Neural cell (in vitro differentiated cells): ENCODE data around the gene SUPT3H. TPM values are rescaled to one million over a fixed set of nuclear protein-coding genes. Genes with fewer than 3 reads are reported as not detected.

ENCODE experiments used
- H2AFZ ChIP-seq: fragments of 200-600, 300-800 bp; sonication (generic), shearing (Covaris generic); 2 replicates; pipeline ENCODE4 v1.6.0; 2014; ENCODE audit warnings: low read depth, mild to moderate bottlenecking, antibody characterized with exemption, low read length, moderate library complexity
- H3F3A ChIP-seq: fragments of 200-600 bp; shearing (Covaris generic); 2 replicates; pipeline ENCODE4 v1.6.1; 2016; ENCODE audit warnings: mild to moderate bottlenecking, moderate library complexity, mixed read lengths, antibody characterized with exemption, low read length; ENCODE audit not compliant: insufficient read depth, poor library complexity, severe bottlenecking
- H3K27ac ChIP-seq: fragments of 200-600, 300-800 bp; sonication (generic), shearing (Covaris generic); 2 replicates; pipeline ENCODE4 v1.5.1; 2014; ENCODE audit warnings: mild to moderate bottlenecking, low read length, moderate library complexity
- H3K27me3 ChIP-seq: fragments of 300-800, 200-600 bp; sonication (generic), shearing (Covaris generic); 2 replicates; pipeline ENCODE4 v1.6.0; 2014; ENCODE audit warnings: mild to moderate bottlenecking, low read depth, low read length, moderate library complexity; ENCODE audit not compliant: insufficient read depth
- H3K36me3 ChIP-seq: fragments of 300-800, 200-600 bp; sonication (generic), shearing (Covaris generic); 2 replicates; pipeline ENCODE4 v1.5.1; 2014; ENCODE audit warnings: mild to moderate bottlenecking, antibody characterized with exemption, low read length, moderate library complexity; ENCODE audit not compliant: insufficient read depth
- H3K4me2 ChIP-seq: fragments of 300-800, 200-600 bp; sonication (generic), shearing (Covaris generic); 2 replicates; pipeline ENCODE4 v1.6.0; 2014; ENCODE audit warnings: mild to moderate bottlenecking, low read length
- H3K4me3 ChIP-seq: fragments of 300-800, 200-600 bp; sonication (generic), shearing (Covaris generic); 2 replicates; pipeline ENCODE4 v1.5.1; 2014; ENCODE audit warnings: mild to moderate bottlenecking, low read length, moderate library complexity
- H3K79me2 ChIP-seq: fragments of 200-600 bp; shearing (Covaris generic); replicated peaks from 2 replicates; pipeline ENCODE4 v1.6.0; 2014; ENCODE audit warnings: mild to moderate bottlenecking, low read length, moderate library complexity; ENCODE audit not compliant: insufficient read depth
- H3K9ac ChIP-seq: fragments of 300-800, 200-600 bp; sonication (generic), shearing (Covaris generic); 2 replicates; pipeline ENCODE4 v1.6.1; 2016; ENCODE audit warnings: mild to moderate bottlenecking, low read length, mixed read lengths
- H3K9me2 ChIP-seq: fragments of 200-600 bp; shearing (Covaris generic); 2 replicates; pipeline ENCODE4 v1.6.1; 2016; ENCODE audit warnings: mild to moderate bottlenecking, low read length, mixed read lengths; ENCODE audit not compliant: insufficient read depth
- H3K9me3 ChIP-seq: fragments of 200-600, 300-800 bp; sonication (generic), shearing (Covaris generic); 2 replicates; pipeline ENCODE4 v1.6.1; 2016; ENCODE audit warnings: mild to moderate bottlenecking, mixed run types, low read length, moderate library complexity, mixed read lengths
- H4K20me1 ChIP-seq: fragments of 200-600 bp; shearing (Covaris generic); 2 replicates; pipeline ENCODE4 v1.6.1; 2016; ENCODE audit warnings: mild to moderate bottlenecking, mixed run types; ENCODE audit not compliant: insufficient read depth
- EP300 ChIP-seq: fragments of 450-650 bp; conservative IDR thresholded peaks from 2 replicates; pipeline ENCODE4 v1.6.1; 2014; ENCODE audit warnings: antibody characterized with exemption, mild to moderate bottlenecking, moderate library complexity; ENCODE audit not compliant: poor library complexity, severe bottlenecking
- EZH2 ChIP-seq: fragments of 200-600, 300-800 bp; shearing (Covaris generic), sonication (generic); IDR thresholded peaks from 2 replicates; pipeline ENCODE4 v1.6.1; 2014; ENCODE audit warnings: antibody characterized with exemption, low read length, borderline replicate concordance, mild to moderate bottlenecking; ENCODE audit not compliant: insufficient read depth, poor library complexity, severe bottlenecking
- MXI1 ChIP-seq: fragments of 450-650 bp; conservative IDR thresholded peaks from 2 replicates; pipeline ENCODE4 v1.6.1; 2014; ENCODE audit warnings: antibody characterized with exemption, mild to moderate bottlenecking; ENCODE audit not compliant: poor library complexity, severe bottlenecking
- POLR2AphosphoS5 ChIP-seq: IDR thresholded peaks from 2 replicates; pipeline ENCODE4 v1.6.1; 2012
- RAD21 ChIP-seq: fragments of 450-650 bp; conservative IDR thresholded peaks from 2 replicates; pipeline ENCODE4 v1.6.1; 2014; ENCODE audit warnings: antibody characterized with exemption, mild to moderate bottlenecking, moderate library complexity
- SMC3 ChIP-seq: fragments of 450-650 bp; conservative IDR thresholded peaks from 2 replicates; pipeline ENCODE4 v1.6.1; 2014; ENCODE audit warnings: antibody characterized with exemption, mild to moderate bottlenecking, moderate library complexity; ENCODE audit not compliant: poor library complexity
- TAF1 ChIP-seq: IDR thresholded peaks from 2 replicates; pipeline ENCODE4 v1.6.1; 2012; ENCODE audit warnings: low read depth
- polyA plus RNA-seq: library from polyadenylated mRNA; depleted of rRNA; stranded (reverse); fragments of >200 nt; gene quantifications from 2 replicates; pipeline ENCODE4 v1.2.3, GENCODE V29; 2014
- TF ChIP-seq, protein P1 (sequence below): fragments of 450-650 bp; IDR thresholded peaks from 2 replicates; pipeline ENCODE4 v1.5.1; 2014; ENCODE audit warnings: antibody characterized with exemption, mild to moderate bottlenecking, moderate library complexity; ENCODE audit not compliant: poor library complexity, severe bottlenecking
- TF ChIP-seq, protein P2 (sequence below): IDR thresholded peaks from 2 replicates; pipeline ENCODE4 v1.6.1; 2012; ENCODE audit warnings: borderline replicate concordance

The SUPT3H gene
- polyA plus RNA-seq, 1 donor from 2014 or later = 6.8 TPM

GRCh38 chr6:45375449-45375848, 2.3 kb downstream of the SUPT3H start:
- no peaks in the 10 kb centered on the region for H3K9me2 ChIP-seq
- H3K36me3 ChIP-seq = no peaks in the 10 kb centered on the region
- peaks cover 16% of the 10 kb centered on the region for H3K79me2 ChIP-seq
- H3K4me3 ChIP-seq = no peak overlapping the region
- H3K27ac ChIP-seq = no peak overlapping the region
- no peaks in the 10 kb centered on the region for H3K9me3 ChIP-seq
- no peak overlapping the region for H3K9ac ChIP-seq
- H4K20me1 ChIP-seq = no peaks in the 10 kb centered on the region
- H3K4me2 ChIP-seq = no peak overlapping the region
- H2AFZ ChIP-seq = no peak overlapping the region
- H3F3A ChIP-seq = peaks cover 3% of the 10 kb centered on the region
- H3K27me3 ChIP-seq = no peaks in the 10 kb centered on the region
- TF ChIP-seq SMC3 = no peak
- TF ChIP-seq MXI1 = no peak
- TF ChIP-seq EP300 = no peak
- TF ChIP-seq EZH2 = no peak
- no peak for TF ChIP-seq RAD21
- TF ChIP-seq TAF1 = no peak
- TF ChIP-seq POLR2AphosphoS5 = no peak
- TF ChIP-seq, protein P1, sequence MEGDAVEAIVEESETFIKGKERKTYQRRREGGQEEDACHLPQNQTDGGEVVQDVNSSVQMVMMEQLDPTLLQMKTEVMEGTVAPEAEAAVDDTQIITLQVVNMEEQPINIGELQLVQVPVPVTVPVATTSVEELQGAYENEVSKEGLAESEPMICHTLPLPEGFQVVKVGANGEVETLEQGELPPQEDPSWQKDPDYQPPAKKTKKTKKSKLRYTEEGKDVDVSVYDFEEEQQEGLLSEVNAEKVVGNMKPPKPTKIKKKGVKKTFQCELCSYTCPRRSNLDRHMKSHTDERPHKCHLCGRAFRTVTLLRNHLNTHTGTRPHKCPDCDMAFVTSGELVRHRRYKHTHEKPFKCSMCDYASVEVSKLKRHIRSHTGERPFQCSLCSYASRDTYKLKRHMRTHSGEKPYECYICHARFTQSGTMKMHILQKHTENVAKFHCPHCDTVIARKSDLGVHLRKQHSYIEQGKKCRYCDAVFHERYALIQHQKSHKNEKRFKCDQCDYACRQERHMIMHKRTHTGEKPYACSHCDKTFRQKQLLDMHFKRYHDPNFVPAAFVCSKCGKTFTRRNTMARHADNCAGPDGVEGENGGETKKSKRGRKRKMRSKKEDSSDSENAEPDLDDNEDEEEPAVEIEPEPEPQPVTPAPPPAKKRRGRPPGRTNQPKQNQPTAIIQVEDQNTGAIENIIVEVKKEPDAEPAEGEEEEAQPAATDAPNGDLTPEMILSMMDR = no peak
- TF ChIP-seq, protein P2, sequence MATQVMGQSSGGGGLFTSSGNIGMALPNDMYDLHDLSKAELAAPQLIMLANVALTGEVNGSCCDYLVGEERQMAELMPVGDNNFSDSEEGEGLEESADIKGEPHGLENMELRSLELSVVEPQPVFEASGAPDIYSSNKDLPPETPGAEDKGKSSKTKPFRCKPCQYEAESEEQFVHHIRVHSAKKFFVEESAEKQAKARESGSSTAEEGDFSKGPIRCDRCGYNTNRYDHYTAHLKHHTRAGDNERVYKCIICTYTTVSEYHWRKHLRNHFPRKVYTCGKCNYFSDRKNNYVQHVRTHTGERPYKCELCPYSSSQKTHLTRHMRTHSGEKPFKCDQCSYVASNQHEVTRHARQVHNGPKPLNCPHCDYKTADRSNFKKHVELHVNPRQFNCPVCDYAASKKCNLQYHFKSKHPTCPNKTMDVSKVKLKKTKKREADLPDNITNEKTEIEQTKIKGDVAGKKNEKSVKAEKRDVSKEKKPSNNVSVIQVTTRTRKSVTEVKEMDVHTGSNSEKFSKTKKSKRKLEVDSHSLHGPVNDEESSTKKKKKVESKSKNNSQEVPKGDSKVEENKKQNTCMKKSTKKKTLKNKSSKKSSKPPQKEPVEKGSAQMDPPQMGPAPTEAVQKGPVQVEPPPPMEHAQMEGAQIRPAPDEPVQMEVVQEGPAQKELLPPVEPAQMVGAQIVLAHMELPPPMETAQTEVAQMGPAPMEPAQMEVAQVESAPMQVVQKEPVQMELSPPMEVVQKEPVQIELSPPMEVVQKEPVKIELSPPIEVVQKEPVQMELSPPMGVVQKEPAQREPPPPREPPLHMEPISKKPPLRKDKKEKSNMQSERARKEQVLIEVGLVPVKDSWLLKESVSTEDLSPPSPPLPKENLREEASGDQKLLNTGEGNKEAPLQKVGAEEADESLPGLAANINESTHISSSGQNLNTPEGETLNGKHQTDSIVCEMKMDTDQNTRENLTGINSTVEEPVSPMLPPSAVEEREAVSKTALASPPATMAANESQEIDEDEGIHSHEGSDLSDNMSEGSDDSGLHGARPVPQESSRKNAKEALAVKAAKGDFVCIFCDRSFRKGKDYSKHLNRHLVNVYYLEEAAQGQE = no peak

GRCh38 chr6:45371924-45372573, 5.7 kb downstream of the SUPT3H start:
- peaks cover 16% of the 10 kb centered on the region for H3K79me2 ChIP-seq
- H3K9me3 ChIP-seq = no peaks in the 10 kb centered on the region
- H3K9me2 ChIP-seq = no peaks in the 10 kb centered on the region
- no peaks in the 10 kb centered on the region for H4K20me1 ChIP-seq
- no peak overlapping the region for H2AFZ ChIP-seq
- H3K9ac ChIP-seq = no peak overlapping the region
- H3K27me3 ChIP-seq = no peaks in the 10 kb centered on the region
- no peaks in the 10 kb centered on the region for H3K36me3 ChIP-seq
- peaks cover 3% of the 10 kb centered on the region for H3F3A ChIP-seq
- H3K4me2 ChIP-seq = no peak overlapping the region
- no peak for TF ChIP-seq EZH2
- TF ChIP-seq EP300 = no peak
- TF ChIP-seq, protein P1 = no peak
- no peak for TF ChIP-seq MXI1
- TF ChIP-seq POLR2AphosphoS5 = no peak
- no peak for TF ChIP-seq RAD21
- no peak overlapping the region for H3K4me3 ChIP-seq
- no peak overlapping the region for H3K27ac ChIP-seq
